ENCODE data around the gene PLEKHM3. TPM values are rescaled to one million over a fixed set of nuclear protein-coding genes. Genes with fewer than 3 reads are reported as not detected.

Gene PLEKHM3
- total and polyA plus RNA-seq, 2 experiments from 2014 or later, result 3.9 to 8.8 TPM

GRCh38 chr2:207925601-207926000 is 99.7 kb downstream of the PLEKHM3 start:
- H3F3A ChIP-seq (replicated peaks; ENCODE audit: low read depth), result no peaks in the 10 kb centered on the region
- H3K27ac Mint-ChIP-seq, result no peak overlapping the region
- 0 out of 2 replicates have a peak, but pooled peaks cover 2% of the 10 kb centered on the region for H3K4me1 ChIP-seq (ENCODE audit: insufficient read depth)
- no peaks in the 10 kb centered on the region; the same call in 1 of the 2 replicates for H3K36me3 ChIP-seq (ENCODE audit: insufficient read depth)
- H3K27me3 Mint-ChIP-seq (ENCODE audit: insufficient read depth, low read depth, poor library complexity), result peaks cover 3% of the 10 kb centered on the region
- no peak for DNase-seq (ENCODE audit: low spot score)
- TF ChIP-seq EZH2 (IDR thresholded peaks at IDR 0.05; ENCODE audit: low read depth, unreplicated experiment), result no peak
- no peak for TF ChIP-seq CREB1 (CRISPR knock-in tag; IDR thresholded peaks at IDR 0.05; ENCODE audit: low read depth)
- TF ChIP-seq ZNF114 (CRISPR knock-in tag; IDR thresholded peaks at IDR 0.05), result no peak
- no peak for TF ChIP-seq JUNB (IDR thresholded peaks at IDR 0.05; ENCODE audit: unreplicated experiment)
- no peak for TF ChIP-seq ZNF462 (CRISPR knock-in tag; IDR thresholded peaks at IDR 0.05)
- TF ChIP-seq ZNF331 (CRISPR knock-in tag; IDR thresholded peaks at IDR 0.05; ENCODE audit: low read depth), result no peak
- no peak for TF ChIP-seq CTCF (conservative IDR thresholded peaks at IDR 0.05; ENCODE audit: low read depth in 2 of 2)
- TF ChIP-seq REST (IDR thresholded peaks at IDR 0.05; ENCODE audit: unreplicated experiment), result no peak
- no peak overlapping the region for H2AFZ ChIP-seq
- no peaks in the 10 kb centered on the region for H3K27me3 ChIP-seq (ENCODE audit: insufficient read depth)
- no peak overlapping the region for H3K4me2 ChIP-seq
- no peaks in the 10 kb centered on the region for H3K79me2 ChIP-seq (replicated peaks; ENCODE audit: insufficient read depth)
- H3K4me1 Mint-ChIP-seq, result peaks cover 3% of the 10 kb centered on the region
- ATAC-seq, result no peak
- no peak overlapping the region for H3K4me3 ChIP-seq
- no peaks in the 10 kb centered on the region for H4K20me1 ChIP-seq (replicated peaks; ENCODE audit: insufficient read depth)
- H3K36me3 Mint-ChIP-seq (ENCODE audit: low read depth), result no peaks in the 10 kb centered on the region
- H3K9me2 ChIP-seq (ENCODE audit: insufficient read depth), result 0 out of 2 replicates have a peak, but pooled peaks cover 3% of the 10 kb centered on the region
- no peak overlapping the region for H3K27ac ChIP-seq (ENCODE audit: low read depth)
- no peak overlapping the region for H3K4me3 Mint-ChIP-seq
- no peaks in the 10 kb centered on the region; the same call in 2 of the 3 replicates for H3K9me3 Mint-ChIP-seq

Measured in GM23338 (cell line).